B cell (primary cell): ENCODE measurements around the gene XPC. TPM values are rescaled to one million over a fixed set of nuclear protein-coding genes. Genes with fewer than 3 reads are reported as not detected.

ENCODE experiments used
- ATAC-seq: fragments of 200-7000 bp; cut with Tn5 transposase; one replicate; pipeline ENCODE4 v1.10.0; 2021; ENCODE audit warnings: low read depth, mild to moderate bottlenecking, moderate number of reproducible peaks, moderate library complexity
- CTCF ChIA-PET: fragments of 350-600 bp; sonication (Branson Sonifier 250); formaldehyde crosslinking; loops from one replicate; lab custom pipeline; 2021; ENCODE audit warnings: antibody characterized with exemption, inconsistent platforms; lab: Charles Lee
- POLR2A ChIA-PET: fragments of 350-600 bp; sonication (Branson Sonifier 250); formaldehyde crosslinking; loops from one replicate; lab custom pipeline; 2021; ENCODE audit warnings: antibody characterized with exemption; lab: Charles Lee
- DNase-seq: peaks from one replicate; pipeline ENCODE4 v3.0.0; 2013
- H2AFZ ChIP-seq: 2 replicates; pipeline ENCODE4 v1.6.1; 2012; ENCODE audit warnings: mild to moderate bottlenecking, low read depth, low read length; ENCODE audit not compliant: insufficient read depth, poor library complexity, severe bottlenecking
- H3K27ac ChIP-seq, 2 donors: 1 replicate in 1 of 2; 2 replicates in 1 of 2; pipeline ENCODE4 v1.5.1; 2012 to 2013; ENCODE audit warnings: low read length in 2 of 2, mild to moderate bottlenecking in 2 of 2, moderate library complexity in 1 of 2
- H3K27me3 ChIP-seq, 4 experiments: fragments of 200-600 bp in 1 of 4; sonication (generic) in 1 of 4; replicated peaks in 1 of 4; 1 replicate in 2 of 4; 2 replicates in 2 of 4; pipeline versions ENCODE4 v1.6.1 to v1.7.0; 2013 to 2016; ENCODE audit warnings: low read length in 3 of 4, mild to moderate bottlenecking in 2 of 4, mixed read lengths in 1 of 4, moderate library complexity in 1 of 4; ENCODE audit not compliant: insufficient read depth in 4 of 4, control insufficient read depth in 3 of 4; ENCODE audit errors: control extremely low read depth in 1 of 4
- H3K36me3 ChIP-seq, 2 experiments: replicated peaks in 1 of 2; 1 replicate in 1 of 2; 2 replicates in 1 of 2; pipeline versions ENCODE4 v1.6.1 to v1.7.1; 2013; ENCODE audit warnings: low read length in 1 of 2; ENCODE audit not compliant: insufficient read depth in 2 of 2, control insufficient read depth in 1 of 2; ENCODE audit errors: control extremely low read depth in 1 of 2, extremely low read depth in 1 of 2
- H3K4me1 ChIP-seq, 2 donors: fragments of 200-600 bp in 1 of 2; sonication (generic) in 1 of 2; 1 replicate in 1 of 2; 2 replicates in 1 of 2; pipeline versions ENCODE4 v1.5.1 to v1.6.1; 2013 to 2017; ENCODE audit warnings: low read length in 2 of 2; ENCODE audit not compliant: control insufficient read depth in 2 of 2, insufficient read depth in 2 of 2
- H3K4me2 ChIP-seq: replicated peaks from 2 replicates; pipeline ENCODE3; 2012; ENCODE audit warnings: mild to moderate bottlenecking, low read depth, low read length; ENCODE audit not compliant: poor library complexity, severe bottlenecking
- H3K4me3 ChIP-seq, 5 experiments: fragments of 200-600 bp in 1 of 5; sonication (generic) in 1 of 5; 1 replicate in 3 of 5; 2 replicates in 2 of 5; pipeline versions ENCODE4 v1.5.1 to v1.7.0; 2011 to 2016; ENCODE audit warnings: low read length in 4 of 5, mild to moderate bottlenecking in 4 of 5, low read depth in 2 of 5, control low read depth in 1 of 5, moderate library complexity in 1 of 5; ENCODE audit not compliant: insufficient read depth in 1 of 5; ENCODE audit errors: control extremely low read depth in 1 of 5, extremely low read depth in 1 of 5
- H3K79me2 ChIP-seq: fragments of 200-600 bp; sonication (generic); one replicate; pipeline ENCODE4 v1.6.0; 2016; ENCODE audit warnings: low read length; ENCODE audit not compliant: control insufficient read depth, insufficient read depth
- H3K9ac ChIP-seq: fragments of 200-600 bp; sonication (generic); 2 replicates; pipeline ENCODE4 v1.6.1; 2017; ENCODE audit warnings: mild to moderate bottlenecking, low read length, moderate library complexity
- H3K9me3 ChIP-seq, 3 donors: one replicate each; pipeline versions ENCODE4 v1.6.1 to v1.7.1; 2013; ENCODE audit warnings: low read length in 2 of 3; ENCODE audit not compliant: control insufficient read depth in 2 of 3, insufficient read depth in 1 of 3; ENCODE audit errors: control extremely low read depth in 1 of 3
- H4K20me1 ChIP-seq: 2 replicates; pipeline ENCODE4 v1.6.0; 2012; ENCODE audit warnings: mild to moderate bottlenecking, low read length; ENCODE audit not compliant: insufficient read depth, control insufficient read depth, poor library complexity, severe bottlenecking
- H3K27ac Mint-ChIP-seq: one replicate; pipeline ENCODE4 v1.8.0; 2021; ENCODE audit warnings: mixed read lengths
- H3K27me3 Mint-ChIP-seq: one replicate; pipeline ENCODE4 v1.8.0; 2021; ENCODE audit warnings: mixed read lengths
- H3K4me1 Mint-ChIP-seq: one replicate; pipeline ENCODE4 v1.8.0; 2021; ENCODE audit warnings: mixed read lengths
- H3K4me3 Mint-ChIP-seq: one replicate; pipeline ENCODE4 v1.8.0; 2021; ENCODE audit warnings: mixed read lengths
- H3K9me3 Mint-ChIP-seq: one replicate; pipeline ENCODE4 v1.8.0; 2022; ENCODE audit warnings: mixed read lengths; ENCODE audit not compliant: insufficient read depth
- EZH2 ChIP-seq: IDR thresholded peaks from 2 replicates; pipeline ENCODE4 v1.6.1; 2012; ENCODE audit warnings: borderline replicate concordance, low read depth, mild to moderate bottlenecking, moderate library complexity, low read length; ENCODE audit not compliant: insufficient read depth, poor library complexity, severe bottlenecking
- WGBS: methylation state at CpG from one replicate; pipeline ENCODE4 v1.1.5; 2013; ENCODE audit warnings: missing lambda C conversion rate; ENCODE audit not compliant: insufficient coverage; 5-methylcytosine and 5-hydroxymethylcytosine counted together
- intact Hi-C: fragments of 100-400 bp; cut with micrococcal nuclease; formaldehyde crosslinking; loops from one replicate; pipeline ENCODE4 v1.10.0; 2022
- polyA plus RNA-seq: library from polyadenylated mRNA; depleted of rRNA; stranded (reverse); fragments of >200 nt; gene quantifications from 2 replicates; pipeline ENCODE4 v1.2.3, GENCODE V29; 2012
- total RNA-seq, 2 donors: library from RNA; stranded (reverse); fragments of 120-200 nt in 1 of 2; gene quantifications; 1 replicate in 1 of 2; 2 replicates in 1 of 2; pipeline versions ENCODE4 v1.2.3 to v1.2.4, GENCODE V29; 2013 to 2022
- TF ChIP-seq, protein P1 (sequence below): fragments of 200-600 bp; IDR thresholded peaks from one replicate; pipeline ENCODE4 v1.8.0; 2022; ENCODE audit warnings: antibody characterized with exemption, mild to moderate bottlenecking

Gene XPC
- total and polyA plus RNA-seq, 2 donors (not counting 1 experiment from before 2014, with no cell fraction given): 22.5 to 67.6 TPM

DNA sequence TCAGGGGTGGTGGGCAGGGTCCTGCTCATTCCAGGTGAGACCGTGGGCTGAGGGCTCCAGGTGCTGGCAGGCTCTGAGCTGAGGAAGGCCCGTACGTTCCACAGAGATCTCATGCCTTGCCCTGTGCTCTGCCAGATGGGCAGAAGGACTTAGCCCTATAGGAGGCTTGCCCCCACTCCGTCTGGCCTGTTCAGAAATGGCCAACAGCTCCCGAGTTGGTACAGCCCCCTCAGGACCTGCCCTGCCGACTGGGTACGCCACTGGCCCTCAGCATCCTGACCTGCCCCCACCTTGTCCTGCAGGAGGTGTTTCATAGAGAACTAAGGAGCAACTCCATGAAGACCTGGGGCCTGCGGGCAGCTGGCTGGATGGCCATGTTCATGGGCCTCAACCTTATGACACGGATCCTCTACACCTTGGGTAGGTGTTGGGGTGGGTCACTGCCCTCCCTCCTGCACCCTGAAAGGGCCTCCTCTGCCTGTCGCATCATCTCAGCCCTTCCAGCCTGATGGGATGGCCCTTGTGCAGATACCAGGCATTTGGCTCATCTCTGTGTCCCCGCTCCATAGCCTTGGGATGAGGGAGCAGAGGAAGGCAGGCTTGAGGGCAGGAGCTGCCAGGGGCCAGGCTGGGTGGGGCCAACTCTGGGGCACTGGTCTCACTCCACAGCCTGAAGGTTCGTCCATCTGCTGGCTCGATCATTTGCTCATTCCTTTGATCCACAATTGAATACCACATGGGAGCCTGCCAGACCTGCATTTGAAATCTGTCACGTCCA lies 39.3 kb downstream of the XPC start:
- intact Hi-C loops: no loop called here
- CTCF ChIA-PET: no interaction called here
- Histone ChIP-seq H3K79me2 (no peaks in the 10 kb centered on the region), H2AFZ (no peak overlapping the region), H4K20me1 (no peaks in the 10 kb centered on the region), H3K36me3 (peaks cover 0 to 58% of the 10 kb centered on the region in 2 experiments), H3K4me1 (peaks cover 4% of the 10 kb centered on the region in 2 donors), H3K9ac (no peak overlapping the region), H3K27me3 (no peaks in the 10 kb centered on the region), H3K9me3 (no peaks in the 10 kb centered on the region), H3K27ac (no peak overlapping the region), H3K4me3 (no peak overlapping the region), H3K4me2 (no peak overlapping the region)
- ATAC-seq (no peak), DNase-seq (no peak)
- 98% methylated on average over 13 of the region's 14 CpGs for WGBS
- H3K9me3 Mint-ChIP-seq: no peaks in the 10 kb centered on the region
- no peak overlapping the region for H3K27ac Mint-ChIP-seq
- H3K4me3 Mint-ChIP-seq: no peak overlapping the region
- TF ChIP-seq, protein P1, sequence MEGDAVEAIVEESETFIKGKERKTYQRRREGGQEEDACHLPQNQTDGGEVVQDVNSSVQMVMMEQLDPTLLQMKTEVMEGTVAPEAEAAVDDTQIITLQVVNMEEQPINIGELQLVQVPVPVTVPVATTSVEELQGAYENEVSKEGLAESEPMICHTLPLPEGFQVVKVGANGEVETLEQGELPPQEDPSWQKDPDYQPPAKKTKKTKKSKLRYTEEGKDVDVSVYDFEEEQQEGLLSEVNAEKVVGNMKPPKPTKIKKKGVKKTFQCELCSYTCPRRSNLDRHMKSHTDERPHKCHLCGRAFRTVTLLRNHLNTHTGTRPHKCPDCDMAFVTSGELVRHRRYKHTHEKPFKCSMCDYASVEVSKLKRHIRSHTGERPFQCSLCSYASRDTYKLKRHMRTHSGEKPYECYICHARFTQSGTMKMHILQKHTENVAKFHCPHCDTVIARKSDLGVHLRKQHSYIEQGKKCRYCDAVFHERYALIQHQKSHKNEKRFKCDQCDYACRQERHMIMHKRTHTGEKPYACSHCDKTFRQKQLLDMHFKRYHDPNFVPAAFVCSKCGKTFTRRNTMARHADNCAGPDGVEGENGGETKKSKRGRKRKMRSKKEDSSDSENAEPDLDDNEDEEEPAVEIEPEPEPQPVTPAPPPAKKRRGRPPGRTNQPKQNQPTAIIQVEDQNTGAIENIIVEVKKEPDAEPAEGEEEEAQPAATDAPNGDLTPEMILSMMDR: no peak
- no peak for TF ChIP-seq EZH2
- no peaks in the 10 kb centered on the region for H3K27me3 Mint-ChIP-seq
- POLR2A ChIA-PET: no interaction called here
- H3K4me1 Mint-ChIP-seq: peaks cover 2% of the 10 kb centered on the region

DNA sequence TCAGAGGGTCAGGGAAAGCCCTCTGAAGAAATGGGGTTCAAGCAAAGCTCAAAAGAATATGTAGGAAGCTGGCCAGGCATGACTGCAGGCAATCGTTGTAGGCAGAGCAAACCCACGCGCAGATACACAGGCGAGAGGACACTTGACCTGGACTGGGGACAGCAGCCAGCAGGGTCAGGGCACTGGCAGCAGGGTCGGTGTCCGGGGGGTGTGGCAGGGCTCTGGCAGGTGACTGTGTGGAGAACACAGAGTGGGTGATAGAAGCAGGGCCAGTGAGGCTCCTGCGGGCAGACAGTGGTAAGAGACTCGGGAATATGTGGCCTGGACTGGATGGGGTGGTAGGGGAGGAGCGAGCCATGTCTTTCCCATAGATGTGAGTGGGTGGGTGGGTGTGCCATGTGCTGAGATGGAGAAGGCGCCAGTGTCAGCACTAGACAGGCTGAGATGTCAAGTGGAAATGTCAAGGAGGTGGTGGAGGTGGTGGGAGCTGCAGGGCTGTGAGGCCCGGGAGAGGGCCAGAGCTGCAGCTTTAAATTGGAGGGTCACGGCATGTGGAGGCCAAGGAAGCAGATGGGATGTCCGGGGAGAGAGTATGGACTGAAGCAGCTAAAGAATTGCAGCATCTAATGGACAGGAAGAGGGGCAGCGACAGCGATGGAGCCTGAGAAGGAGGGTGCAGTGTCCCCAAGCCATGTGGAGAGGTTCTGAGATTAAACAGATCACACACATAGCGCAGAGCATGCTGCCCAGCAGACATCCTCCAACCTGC lies 40.1 kb downstream of the XPC start:
- no peak overlapping the region for H2AFZ ChIP-seq
- TF ChIP-seq, protein P1: no peak
- TF ChIP-seq EZH2: no peak
- intact Hi-C loops: no loop called here
- 97% methylated on average over 14 of the region's 16 CpGs for WGBS
- Mint-ChIP-seq H3K27ac (no peak overlapping the region), H3K4me3 (no peak overlapping the region), H3K27me3 (no peaks in the 10 kb centered on the region), H3K4me1 (no peaks in the 10 kb centered on the region), H3K9me3 (no peaks in the 10 kb centered on the region)
- POLR2A ChIA-PET: no interaction called here
- DNase-seq (no peak), ATAC-seq (no peak)
- H3K36me3 ChIP-seq: peaks cover 0 to 60% of the 10 kb centered on the region in 2 experiments
- no peaks in the 10 kb centered on the region for H3K9me3 ChIP-seq
- no peaks in the 10 kb centered on the region for H3K4me1 ChIP-seq
- H3K27ac ChIP-seq: no peak overlapping the region
- no peak overlapping the region for H3K9ac ChIP-seq
- no peak overlapping the region for H3K4me2 ChIP-seq
- no peak overlapping the region for H3K4me3 ChIP-seq
- CTCF ChIA-PET: no interaction called here
- H3K27me3 ChIP-seq: no peaks in the 10 kb centered on the region
- H4K20me1 ChIP-seq: no peaks in the 10 kb centered on the region
- H3K79me2 ChIP-seq: no peaks in the 10 kb centered on the region
